Right lobe of liver (tissue), 6 donors: ENCODE data around the gene ENO4. TPM values are rescaled to one million over a fixed set of nuclear protein-coding genes. Genes with fewer than 3 reads are reported as not detected.

Experiments used
- ATAC-seq, 4 donors: fragments of 200-7000 bp; cut with Tn5 transposase; one replicate each; pipeline ENCODE4 v1.9.1; 2020; ENCODE audit warnings: mild to moderate bottlenecking in 4 of 4, moderate library complexity in 4 of 4
- DNase-seq, 3 donors: peaks; one replicate each; pipeline ENCODE4 v3.0.0-alpha.2; 2020
- H3K27ac ChIP-seq, 3 donors: fragments of 200-600 bp; one replicate each; pipeline ENCODE4 v1.8.0; 2022
- H3K27me3 ChIP-seq, 2 donors: fragments of 200-600 bp; one replicate each; pipeline ENCODE4 v1.8.0; 2022
- H3K36me3 ChIP-seq, 4 donors: fragments of 200-600 bp; sonication (generic) in 1 of 4; one replicate each; pipeline versions ENCODE4 v1.5.1 to v1.8.0; 2017 to 2022; ENCODE audit warnings: control low read depth in 1 of 4
- H3K4me1 ChIP-seq, 4 donors: fragments of 200-600 bp; sonication (generic) in 1 of 4; one replicate each; pipeline versions ENCODE4 v1.5.1 to v1.8.0; 2017 to 2022; ENCODE audit warnings: control low read depth in 1 of 4
- H3K4me3 ChIP-seq, 3 donors: fragments of 200-600 bp; one replicate each; pipeline ENCODE4 v1.8.0; 2022
- H3K9me3 ChIP-seq, 4 donors: fragments of 200-600 bp; sonication (generic) in 1 of 4; one replicate each; pipeline versions ENCODE4 v1.5.1 to v1.8.0; 2017 to 2022; ENCODE audit warnings: control low read depth in 1 of 4
- CTCF ChIP-seq, 4 donors: fragments of 200-600 bp in 3 of 4; fragments of 450-650 bp in 1 of 4; IDR thresholded peaks; one replicate each; pipeline versions ENCODE4 v1.5.1 to v1.8.0; 2016 to 2022; ENCODE audit warnings: antibody characterized with exemption in 4 of 4, mild to moderate bottlenecking in 2 of 4
- POLR2A ChIP-seq: fragments of 450-650 bp; IDR thresholded peaks from one replicate; pipeline ENCODE4 v1.6.1; 2017; ENCODE audit warnings: antibody characterized with exemption, mild to moderate bottlenecking
- WGBS: methylation state at CpG from one replicate; pipeline ENCODE4 v1.1.6; 2018; ENCODE audit warnings: low coverage, low lambda C conversion rate; ENCODE audit not compliant: insufficient coverage; ENCODE audit errors: missing lambda C conversion rate; 5-methylcytosine and 5-hydroxymethylcytosine counted together
- intact Hi-C, 2 donors: fragments of 100-400 bp; cut with DNase I; formaldehyde crosslinking; loops; one replicate each; pipeline versions ENCODE4 v1.11.2 to v1.14.1; 2022
- long read RNA-seq: library from polyadenylated mRNA; unstranded; transcript quantifications from one replicate; pipeline ENCODE4 v2.0.0, GENCODE V29; 2019
- total RNA-seq, 6 experiments: library from RNA; depleted of rRNA in 2 of 6; stranded (reverse); fragments of >200 nt in 2 of 6; fragmentation: NEBNext Ultra II Directional in 3 of 6; extraction: Animal tissue kit (Norgen Biotek cat#: 25700) in 3 of 6; gene quantifications; one replicate each; pipeline versions ENCODE4 v1.1.0 to v1.2.4, GENCODE V29; 2016 to 2023
- donor health status: DM: no; HTN: yes; CAD: no.
- donor health status: DM: no; HTN: no; CAD: no.
- donor health status: DM: no; HTN: no; CAD: no.
- donor health status: DM: no; HTN: yes; CAD: no.
- donor health status: DM: no; HTN: yes; CAD: no.

Gene ENO4
- total RNA-seq: not detected
- long read RNA-seq: 0 reads

- Histone ChIP-seq H3K27ac (peak within 1 kb of the TSS in 2 of 3 donors; percentile 5 to 40), H3K9me3 (no peaks in the 10 kb centered on the region), H3K4me3 (peak within 1 kb of the TSS; percentile 68 to 86 (median 79)), H3K27me3 (no peaks in the 10 kb centered on the region), H3K36me3 (no peaks in the 10 kb centered on the region), H3K4me1 (peaks cover 0 to 11% (median 0%) of the 10 kb centered on the region in 4 donors)
- WGBS: 4% methylated on average over 29 of the region's 55 CpGs
- TF ChIP-seq CTCF (IDR thresholded peaks at IDR 0.05) (no peak), POLR2A (peak; percentile 29)
- intact Hi-C loops: no loop called here
- ATAC-seq (peak; percentile 88 to 94 (median 91)), DNase-seq (peak; percentile 81 to 88 (median 82))
Measured at GRCh38 chr10:116849248-116850057, at the start of gene ENO4. Gene ENO4, plus strand, starts transcription at chr10:116849499. Its CDS starts 68 bp downstream, at chr10:116849567.

GRCh38 chr10:116800286-116800929 is 48.9 kb upstream of the ENO4 start:
- Histone ChIP-seq H3K27me3 (no peaks in the 10 kb centered on the region), H3K36me3 (no peaks in the 10 kb centered on the region), H3K4me1 (no peaks in the 10 kb centered on the region), H3K4me3 (no peak overlapping the region), H3K9me3 (no peaks in the 10 kb centered on the region), H3K27ac (no peak overlapping the region)
- 63% methylated on average over 2 of the region's 9 CpGs for WGBS
- intact Hi-C loops: no loop called here
- ATAC-seq (no peak), DNase-seq (no peak)
- no peak for TF ChIP-seq POLR2A
- TF ChIP-seq CTCF (IDR thresholded peaks at IDR 0.05): no peak

GRCh38 chr10:116801658-116802057 is 47.6 kb upstream of the ENO4 start:
- Histone ChIP-seq H3K36me3 (no peaks in the 10 kb centered on the region), H3K4me1 (no peaks in the 10 kb centered on the region), H3K9me3 (no peaks in the 10 kb centered on the region), H3K27me3 (no peaks in the 10 kb centered on the region), H3K27ac (no peak overlapping the region), H3K4me3 (no peak overlapping the region)
- DNase-seq: no peak
- ATAC-seq: no peak
- TF ChIP-seq CTCF (IDR thresholded peaks at IDR 0.05) (no peak), POLR2A (no peak)
- WGBS: 66% methylated on average over 4 of the region's 4 CpGs
- intact Hi-C loops: no loop called here

- H3K27me3 ChIP-seq: no peaks in the 10 kb centered on the region
- H3K4me3 ChIP-seq: no peak overlapping the region
- TF ChIP-seq POLR2A (no peak), CTCF (IDR thresholded peaks at IDR 0.05) (no peak)
- intact Hi-C loops: no loop called here
- no peaks in the 10 kb centered on the region for H3K36me3 ChIP-seq
- WGBS: 73% methylated on average over 5 of the region's 6 CpGs
- H3K4me1 ChIP-seq: no peaks in the 10 kb centered on the region
- no peak overlapping the region for H3K27ac ChIP-seq
- DNase-seq: no peak
- H3K9me3 ChIP-seq: no peaks in the 10 kb centered on the region
- ATAC-seq: no peak
Measured at GRCh38 chr10:116802474-116802873, 46.8 kb upstream of the ENO4 start.
